ENCODE data around the gene SLC66A2. TPM values are rescaled to one million over a fixed set of nuclear protein-coding genes. Genes with fewer than 3 reads are reported as not detected.

SLC66A2 gene
- total RNA-seq, 1 experiment from 2014 or later: 13.0 TPM

GRCh38 chr18:79875931-79876461, 75.5 kb downstream of the SLC66A2 start:
- H3K9me3 Mint-ChIP-seq: no peaks in the 10 kb centered on the region
- Histone ChIP-seq H3K9me3 (ENCODE audit: control insufficient read depth, low read depth, low read length) (no peaks in the 10 kb centered on the region), H3K56ac (ENCODE audit: insufficient read length, low read depth, low read length) (no peak overlapping the region), H3K4me1 (ENCODE audit: insufficient read depth, low read length) (no peaks in the 10 kb centered on the region), H2BK20ac (ENCODE audit: low read depth, low read length, poor library complexity, severe bottlenecking) (no peak overlapping the region), H2BK12ac (ENCODE audit: insufficient read length, low read depth, low read length) (no peak overlapping the region), H2BK5ac (ENCODE audit: insufficient read length, low read length) (no peak overlapping the region), H3K27ac (ENCODE audit: insufficient read length, low read depth, low read length) (no peak overlapping the region), H2AFZ (ENCODE audit: low read length) (no peak overlapping the region), H3K14ac (ENCODE audit: insufficient read depth, low read length) (no peak overlapping the region; the same call in 1 of the 2 replicates), H4K5ac (ENCODE audit: insufficient read length, low read depth, low read length) (no peak overlapping the region), H3K4me2 (ENCODE audit: insufficient read depth, insufficient read length, low read length) (no peak overlapping the region), H4K8ac (replicated peaks; ENCODE audit: insufficient read length, low read depth, low read length) (no peak overlapping the region), H3K79me1 (ENCODE audit: insufficient read depth, low read depth, low read length, poor library complexity, severe bottlenecking) (no peaks in the 10 kb centered on the region), H2AK5ac (ENCODE audit: insufficient read length, low read length) (no peak overlapping the region), H3T11ph (ENCODE audit: low read length) (no peak overlapping the region), H2BK120ac (ENCODE audit: low read depth, low read length, poor library complexity, severe bottlenecking) (no peak overlapping the region), H3K18ac (ENCODE audit: insufficient read length, low read depth, low read length) (no peak overlapping the region), H4K91ac (ENCODE audit: insufficient read length, low read depth, low read length) (no peak overlapping the region), H3K4ac (ENCODE audit: low read depth, low read length) (no peak overlapping the region), H4K20me1 (ENCODE audit: control insufficient read depth, insufficient read depth, insufficient read length) (no peaks in the 10 kb centered on the region), H2BK15ac (ENCODE audit: low read depth, low read length) (no peak overlapping the region), H3K27me3 (ENCODE audit: insufficient read depth, low read length) (no peaks in the 10 kb centered on the region), H3K9ac (ENCODE audit: extremely low read depth, insufficient read length, low read length) (no peak overlapping the region), H3K79me2 (ENCODE audit: insufficient read depth, low read length) (no peaks in the 10 kb centered on the region), H3K23me2 (ENCODE audit: insufficient read length, low read depth, low read length, poor library complexity, severe bottlenecking) (no peaks in the 10 kb centered on the region), H3K23ac (ENCODE audit: insufficient read length, low read depth, low read length) (no peak overlapping the region)
- H3K27ac Mint-ChIP-seq: no peak overlapping the region; a peak in 1 of 7 replicates
- DNase-seq: no peak
- H3K36me3 Mint-ChIP-seq (ENCODE audit: insufficient read depth in 1 of 3, low read depth in 3 of 3): no peaks in the 10 kb centered on the region
- no peak overlapping the region for H3K4me3 Mint-ChIP-seq
- H3K4me1 Mint-ChIP-seq: peaks cover 0 to 16% of the 10 kb centered on the region in 2 experiments; a peak in 2 of 4 replicates
- WGBS (ENCODE audit: extremely low coverage, insufficient read length, low lambda C conversion rate): no CpG with 5 or more reads among the region's 23 CpGs
- no peaks in the 10 kb centered on the region; the same call in 1 of the 2 replicates for H3K27me3 Mint-ChIP-seq (ENCODE audit: low read depth)
- no peak for TF ChIP-seq CTCF (conservative IDR thresholded peaks at IDR 0.05)
